KBM-7 (cell line): ENCODE results near the gene PITPNB.

Source experiments
- DNase-seq: peaks from one replicate; pipeline ENCODE4 v3.0.0-alpha.2; 2015
- in situ Hi-C: fragments of 300-500 bp; cut with MboI; formaldehyde crosslinking; loops from 2 replicates; pipeline ENCODE4 v1.14.3; 2020; ENCODE audit warnings: low sequenced_read_pairs, low pct_unique_long_range_greater_than_20kb, mixed read lengths

Gene PITPNB

DNA sequence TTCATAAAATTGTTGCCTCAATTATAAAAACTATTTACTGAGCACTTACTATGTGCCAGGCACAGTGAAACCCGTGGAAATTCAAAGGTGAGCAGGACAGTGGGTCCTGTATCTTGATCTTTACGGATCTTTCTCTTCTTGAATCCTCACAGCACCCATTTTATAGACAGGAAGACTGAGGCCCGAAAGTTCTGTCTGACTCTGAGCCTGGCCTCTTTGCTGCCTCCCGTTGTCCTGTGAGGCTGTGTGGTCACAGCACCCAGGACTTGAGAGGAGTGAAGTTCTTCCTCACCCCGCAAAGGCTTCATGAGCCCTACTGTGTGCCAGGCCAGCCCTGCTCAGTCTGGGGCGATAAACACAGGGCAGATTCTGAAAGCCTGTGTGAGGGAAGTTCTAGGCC is 104.1 kb downstream of the PITPNB start:
- in situ Hi-C loops, result loop anchor here (25.0 kb wide), 1 partner anchor 403 kb away; no protein-coding TSS in a partner anchor
- DNase-seq, result no peak

DNA sequence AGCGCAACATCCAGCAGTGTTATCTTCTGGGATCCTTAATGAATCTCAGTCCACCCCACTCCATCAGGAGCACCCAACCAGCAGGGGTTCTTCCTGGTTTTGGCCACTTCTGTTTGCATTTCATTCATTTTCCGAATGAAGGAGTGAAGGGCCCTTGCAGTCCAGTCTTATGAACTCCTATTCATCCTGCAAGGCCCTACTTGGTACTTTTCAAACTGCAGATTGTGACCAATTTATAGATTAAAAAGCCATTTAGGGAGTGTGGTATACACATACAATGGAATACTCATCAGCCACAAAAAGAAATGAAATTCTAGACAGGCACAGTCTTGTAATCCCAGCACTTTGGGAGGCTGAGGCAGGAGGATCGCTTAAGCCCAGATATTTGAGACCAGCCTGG is 107.3 kb downstream of the PITPNB start:
- DNase-seq, result no peak
- in situ Hi-C loops, result loop anchor here (25.0 kb wide), 1 partner anchor 399 kb away; no protein-coding TSS in a partner anchor

DNA sequence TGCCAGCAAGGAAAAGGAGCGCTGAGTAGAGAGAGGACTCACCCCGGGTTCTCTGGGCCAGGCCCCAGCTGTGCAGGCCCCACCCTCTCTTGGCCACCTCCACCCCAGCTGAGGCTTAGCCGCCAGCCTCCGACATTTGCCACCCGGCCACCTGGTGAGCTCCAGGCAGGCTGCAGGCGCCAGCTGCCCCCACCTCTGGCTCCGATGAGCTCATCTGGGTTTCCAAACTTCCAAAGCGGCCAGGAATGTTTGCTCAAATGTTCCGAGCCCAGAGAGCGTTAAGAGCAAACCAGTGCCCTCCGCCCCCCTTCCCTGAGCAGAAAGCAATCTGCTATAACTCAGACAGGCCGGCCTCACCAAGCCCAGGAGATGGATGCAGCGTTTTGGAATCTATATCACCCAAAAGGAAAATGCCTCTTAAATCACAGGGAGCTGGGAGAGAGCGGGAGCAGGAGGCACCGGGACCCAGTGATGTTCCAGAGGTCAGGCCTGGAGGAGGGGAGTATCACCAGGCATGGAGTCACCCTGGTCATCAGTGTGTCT is 108.4 kb downstream of the PITPNB start:
- no peak for DNase-seq
- in situ Hi-C loops, result loop anchor here (25.0 kb wide), 1 partner anchor 398 kb away; no protein-coding TSS in a partner anchor

DNA sequence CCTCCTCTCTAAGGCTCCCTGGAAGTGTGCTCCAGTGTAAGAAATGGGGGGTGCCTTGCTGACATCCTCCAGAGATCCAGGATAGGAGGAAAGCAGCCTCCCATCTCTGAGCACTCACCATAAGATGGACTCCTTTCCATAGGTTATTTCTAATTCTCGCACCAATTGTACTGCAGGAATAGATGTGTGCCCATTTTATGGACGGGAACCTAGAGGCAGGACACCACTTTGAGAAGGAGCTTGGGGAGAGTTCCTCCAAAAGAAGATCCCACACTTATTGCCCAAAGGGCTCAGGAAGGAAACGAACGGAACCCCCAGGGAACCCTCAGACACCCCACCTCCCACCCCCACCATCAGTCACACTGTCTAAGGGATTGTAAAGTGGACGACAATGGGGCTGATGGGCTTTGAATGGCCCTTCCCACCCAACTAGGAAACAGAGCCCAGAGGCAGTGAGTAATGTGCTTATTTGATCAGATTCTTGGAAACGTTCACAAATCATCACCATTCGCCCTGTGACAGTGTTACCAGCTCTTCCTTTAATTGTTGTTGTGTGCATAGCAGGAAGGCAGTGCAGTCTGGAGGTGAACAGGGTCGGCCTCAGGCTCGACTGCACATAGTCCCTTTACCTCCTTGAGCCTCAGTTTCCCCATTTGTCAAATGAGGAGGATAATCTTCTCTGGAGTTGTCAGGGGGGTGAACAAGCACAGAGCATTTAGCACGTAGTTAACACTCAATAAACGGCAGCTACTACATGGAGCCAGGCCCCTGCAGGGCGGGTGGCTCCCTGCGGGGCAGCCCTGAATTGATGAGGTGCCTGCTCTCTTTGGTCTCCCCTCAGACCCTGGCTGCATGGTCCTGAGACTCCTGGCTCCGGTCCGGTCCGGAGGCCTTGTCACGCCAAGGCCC is 109.1 kb downstream of the PITPNB start:
- DNase-seq, result no peak
- in situ Hi-C loops, result loop anchor here (25.0 kb wide), 1 partner anchor 398 kb away; no protein-coding TSS in a partner anchor

DNA sequence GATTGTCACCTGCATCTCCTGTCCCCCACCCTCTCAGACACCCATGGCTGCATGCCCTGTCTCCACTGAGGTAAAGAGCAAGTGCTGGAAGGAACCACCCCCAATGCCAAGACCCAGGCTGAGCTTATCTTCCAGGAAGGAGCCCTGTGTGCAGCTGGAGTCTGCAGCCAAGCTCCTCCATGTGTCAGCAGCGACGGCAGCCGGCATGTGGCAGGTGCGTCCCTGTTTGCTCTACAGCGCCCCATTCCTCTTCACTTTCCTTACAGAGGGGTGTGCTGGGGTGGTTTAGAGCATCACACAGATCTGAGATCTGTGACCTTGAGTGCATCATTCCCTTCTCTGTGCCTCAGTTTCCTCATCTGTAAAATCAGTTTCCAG is 109.8 kb downstream of the PITPNB start:
- no peak for DNase-seq
- in situ Hi-C loops, result loop anchor here (25.0 kb wide), 1 partner anchor 397 kb away; no protein-coding TSS in a partner anchor

DNA sequence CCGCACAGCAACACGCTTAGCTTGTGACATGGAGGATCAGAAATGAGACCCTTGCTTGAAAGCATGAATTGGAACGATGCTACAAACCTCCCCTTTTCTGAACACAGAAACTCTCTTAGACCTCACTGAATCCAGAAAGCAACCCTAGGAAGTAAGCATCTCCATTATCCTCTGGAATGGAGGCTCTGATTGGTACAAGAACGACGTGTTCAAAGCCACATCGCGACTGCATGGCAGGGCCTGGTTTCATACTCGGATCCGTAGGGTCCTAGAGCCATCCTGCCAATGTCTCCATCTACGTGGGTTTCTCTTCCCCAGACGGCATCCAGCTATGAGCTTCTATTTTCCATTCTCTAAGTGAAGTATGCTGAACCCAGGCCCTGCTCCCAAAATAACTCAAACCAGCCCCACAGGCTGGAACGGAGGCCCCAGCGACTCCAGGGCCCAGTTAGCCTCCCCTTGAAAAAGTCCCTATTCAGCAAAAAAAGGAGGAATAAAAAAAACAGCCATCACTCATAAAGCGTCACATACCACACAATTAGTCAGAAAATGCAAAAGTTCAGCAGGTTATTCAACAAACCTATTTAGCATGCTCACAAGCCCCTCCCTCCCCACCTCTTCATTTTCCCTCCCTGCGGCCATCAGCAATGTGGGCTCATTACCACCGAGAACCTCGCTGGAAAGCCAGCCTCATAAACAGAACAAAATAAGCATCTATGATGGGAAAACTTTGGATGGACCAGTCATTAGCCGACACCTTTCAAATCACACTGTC is 110.4 kb downstream of the PITPNB start:
- no peak for DNase-seq
- in situ Hi-C loops, result loop anchor here (25.0 kb wide), 1 partner anchor 396 kb away; no protein-coding TSS in a partner anchor

DNA sequence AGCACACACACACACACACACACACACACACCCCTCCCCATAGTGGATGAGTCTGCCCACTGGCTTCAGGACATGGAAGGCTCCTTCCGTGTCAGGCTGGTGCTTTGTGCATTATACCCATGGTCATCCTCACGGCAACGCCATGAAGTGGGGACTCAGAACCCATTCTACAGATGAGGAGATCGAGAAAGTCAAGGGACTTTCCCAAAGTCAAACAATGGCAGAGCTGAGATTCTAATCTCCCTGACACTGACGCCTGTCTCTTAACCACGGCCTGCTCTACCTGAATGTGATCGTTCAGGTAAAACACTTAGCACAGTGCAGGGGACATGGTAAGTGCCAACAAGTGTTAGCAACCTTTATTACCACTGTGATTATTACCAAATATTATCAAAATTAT is 113.2 kb downstream of the PITPNB start:
- no peak for DNase-seq
- in situ Hi-C loops, result loop anchor here (25.0 kb wide), 1 partner anchor 394 kb away; no protein-coding TSS in a partner anchor

DNA sequence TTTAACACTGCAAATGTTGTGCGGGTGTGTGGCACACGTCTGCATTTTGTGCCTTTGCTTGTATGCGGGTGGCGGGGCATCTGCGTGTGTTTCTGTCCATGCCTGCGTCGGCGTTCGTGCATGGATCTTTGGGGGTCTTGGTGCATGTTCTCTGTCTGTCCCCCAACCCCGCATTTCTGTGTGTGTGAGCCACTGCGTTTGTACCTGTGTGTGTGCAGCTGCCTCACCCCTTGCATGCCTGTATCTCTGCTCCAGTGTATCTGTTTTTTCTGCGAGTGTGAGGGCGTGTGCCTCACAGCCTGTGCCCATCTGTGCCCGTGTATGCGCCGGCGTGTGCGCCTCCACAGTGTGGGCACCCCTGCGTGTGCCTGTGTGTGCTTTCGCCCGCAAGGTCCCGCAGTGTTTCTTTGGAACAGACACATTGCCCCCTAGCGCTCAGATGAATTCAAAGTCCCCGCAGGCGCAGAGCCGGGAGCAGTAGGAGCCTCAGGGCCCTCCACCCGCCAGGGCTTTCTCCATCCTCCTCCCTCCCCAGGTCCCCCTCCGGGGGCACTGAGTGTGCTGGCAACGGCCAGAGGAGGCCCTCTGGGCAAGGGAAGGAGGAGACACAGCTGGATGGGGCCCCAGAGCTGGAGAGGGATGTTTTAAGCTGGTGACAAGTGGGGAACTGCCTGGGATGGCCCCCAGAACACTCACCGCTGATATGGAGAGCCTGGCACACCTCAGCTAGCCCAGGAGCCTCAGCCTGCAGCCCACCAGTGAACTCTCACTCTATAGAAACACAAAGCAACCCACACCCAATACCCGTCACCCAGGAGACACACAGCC is 114.4 kb downstream of the PITPNB start:
- in situ Hi-C loops, result loop anchor here (25.0 kb wide), 1 partner anchor 392 kb away; no protein-coding TSS in a partner anchor

DNA sequence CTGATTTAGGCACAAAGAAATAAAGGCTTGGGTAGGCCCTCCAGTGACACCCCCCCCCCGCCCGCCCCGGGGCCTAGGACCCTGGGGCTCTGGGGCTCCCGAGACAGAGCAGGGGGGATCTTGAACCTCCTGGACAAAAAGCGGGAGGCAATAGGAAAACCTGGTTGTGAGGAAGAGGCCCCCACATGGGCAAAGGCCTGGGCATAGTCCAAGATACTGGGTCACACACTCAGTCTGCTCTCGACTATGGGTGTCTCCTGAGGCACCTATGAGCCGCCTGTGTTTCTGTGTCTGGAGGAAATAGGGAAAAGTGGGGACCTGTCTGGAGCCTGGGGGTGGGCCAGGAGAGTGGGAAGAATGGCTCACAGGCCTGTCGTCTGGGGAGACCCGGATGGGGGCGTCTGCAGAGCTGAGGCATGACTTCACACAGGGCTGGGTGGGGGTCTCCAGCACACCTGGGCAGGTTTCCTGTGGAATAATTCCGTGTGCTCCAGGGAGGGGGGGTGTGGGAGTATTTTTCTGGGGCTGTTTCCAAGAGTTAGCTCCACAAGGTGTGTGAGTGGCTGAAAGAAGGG is 115.1 kb downstream of the PITPNB start:
- DNase-seq, result no peak
- in situ Hi-C loops, result loop anchor here (25.0 kb wide), 1 partner anchor 392 kb away; no protein-coding TSS in a partner anchor

More for the DNA sequence above, 114.4 kb downstream of the PITPNB start:
- DNase-seq, result peak; percentile 55

DNA sequence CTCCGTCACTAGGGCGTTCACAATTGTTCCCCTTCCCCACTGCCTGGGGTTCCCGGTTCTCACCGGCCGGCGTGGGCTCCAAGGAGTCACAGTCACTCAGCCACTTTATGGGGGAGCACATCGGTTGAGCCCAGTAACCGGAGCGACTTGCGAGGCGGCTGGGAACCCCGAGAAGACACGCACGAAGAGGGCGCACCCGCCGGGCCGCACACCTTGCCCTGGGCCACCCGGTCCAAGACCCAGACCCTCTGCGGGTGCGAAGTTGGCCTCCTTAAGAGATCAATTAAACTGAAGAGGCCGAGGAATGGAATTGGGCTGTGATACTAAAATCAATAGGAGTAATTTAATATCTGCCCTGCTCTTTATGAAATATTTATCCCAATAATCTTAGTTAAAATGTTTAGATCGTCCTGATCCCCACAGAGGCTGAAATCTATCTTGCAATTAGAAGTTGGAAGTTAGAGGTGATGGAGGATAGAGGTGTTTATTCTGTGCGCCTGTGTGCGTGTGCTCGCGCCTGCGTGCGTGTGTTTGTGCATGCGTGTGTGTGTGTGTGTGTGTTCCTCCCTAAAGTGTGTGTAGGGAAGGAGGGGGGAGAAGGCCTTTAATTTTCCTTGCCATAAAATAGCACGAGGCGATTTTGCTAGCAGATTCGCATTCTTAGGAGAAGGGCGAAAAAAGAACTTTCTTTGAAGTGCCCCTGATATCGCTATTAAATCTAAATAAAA is 116.5 kb downstream of the PITPNB start:
- DNase-seq, result no peak
- in situ Hi-C loops, result loop anchor here (25.0 kb wide), 1 partner anchor 390 kb away; no protein-coding TSS in a partner anchor
